Measurements from ENCODE around the gene TRDMT1.

The TRDMT1 gene

DNA sequence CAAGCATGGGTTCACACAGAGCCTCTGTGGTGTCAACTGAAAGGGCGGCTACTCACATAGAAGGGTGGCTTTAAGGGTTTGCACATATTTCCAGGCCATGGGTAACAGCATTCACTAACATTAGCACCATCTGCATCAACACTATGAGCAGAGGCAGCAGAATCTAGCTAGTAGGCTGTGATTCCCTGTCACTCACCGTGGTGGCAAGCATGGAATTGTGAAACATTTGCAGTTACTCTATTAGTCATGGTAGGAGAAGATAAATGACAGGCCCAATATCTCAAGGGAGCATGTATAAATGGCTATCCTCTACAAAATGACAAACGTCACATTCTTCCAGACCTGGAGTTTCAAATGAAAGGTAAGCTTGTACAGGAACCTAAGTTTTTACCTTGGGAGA lies 39.7 kb downstream of the TRDMT1 start:
- H3K4me3 ChIP-seq (ENCODE audit: insufficient read depth, low read depth, low read length, poor library complexity, severe bottlenecking) = no peak overlapping the region
- H3K36me3 ChIP-seq (ENCODE audit: control insufficient read depth, insufficient read depth, low read length) = no peaks in the 10 kb centered on the region
- no peaks in the 10 kb centered on the region for H3K4me1 ChIP-seq (ENCODE audit: control insufficient read depth, insufficient read depth, low read length, poor library complexity, severe bottlenecking)
- DNase-seq = no peak
- H3K9me3 ChIP-seq (ENCODE audit: control insufficient read depth, low read length) = no peaks in the 10 kb centered on the region
- no peaks in the 10 kb centered on the region for H3K27me3 ChIP-seq (replicated peaks; ENCODE audit: control insufficient read depth, insufficient read depth, low read length, poor library complexity, severe bottlenecking)
- no peak overlapping the region for H3K27ac ChIP-seq (ENCODE audit: insufficient read depth, low read length, poor library complexity, severe bottlenecking)

DNA sequence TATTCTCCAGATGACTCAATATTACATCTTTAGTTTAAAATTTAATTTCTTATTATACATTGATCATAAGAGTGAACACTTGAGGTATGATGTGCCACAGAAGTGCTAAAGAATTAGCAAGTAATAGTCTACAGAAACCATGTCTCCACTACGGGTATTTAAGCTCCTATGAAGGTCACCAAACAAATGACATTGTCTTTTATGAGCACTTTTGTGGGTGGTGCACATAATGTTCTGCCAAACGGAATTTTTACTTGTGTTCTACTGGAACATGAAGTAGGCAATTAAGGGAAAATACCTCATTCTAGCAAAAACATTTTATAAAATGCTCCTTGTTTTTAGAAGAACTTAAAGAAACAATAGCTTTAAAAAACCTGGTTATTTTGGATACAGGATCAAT lies 44.4 kb downstream of the TRDMT1 start:
- H3K27me3 ChIP-seq (replicated peaks; ENCODE audit: control insufficient read depth, insufficient read depth, low read length, poor library complexity, severe bottlenecking) = no peaks in the 10 kb centered on the region
- no peak overlapping the region for H3K27ac ChIP-seq (ENCODE audit: insufficient read depth, low read length, poor library complexity, severe bottlenecking)
- H3K9me3 ChIP-seq (ENCODE audit: control insufficient read depth, low read length) = no peaks in the 10 kb centered on the region
- no peak for DNase-seq
- H3K4me1 ChIP-seq (ENCODE audit: control insufficient read depth, insufficient read depth, low read length, poor library complexity, severe bottlenecking) = no peaks in the 10 kb centered on the region
- no peaks in the 10 kb centered on the region for H3K36me3 ChIP-seq (ENCODE audit: control insufficient read depth, insufficient read depth, low read length)
- no peak overlapping the region for H3K4me3 ChIP-seq (ENCODE audit: insufficient read depth, low read depth, low read length, poor library complexity, severe bottlenecking)

DNA sequence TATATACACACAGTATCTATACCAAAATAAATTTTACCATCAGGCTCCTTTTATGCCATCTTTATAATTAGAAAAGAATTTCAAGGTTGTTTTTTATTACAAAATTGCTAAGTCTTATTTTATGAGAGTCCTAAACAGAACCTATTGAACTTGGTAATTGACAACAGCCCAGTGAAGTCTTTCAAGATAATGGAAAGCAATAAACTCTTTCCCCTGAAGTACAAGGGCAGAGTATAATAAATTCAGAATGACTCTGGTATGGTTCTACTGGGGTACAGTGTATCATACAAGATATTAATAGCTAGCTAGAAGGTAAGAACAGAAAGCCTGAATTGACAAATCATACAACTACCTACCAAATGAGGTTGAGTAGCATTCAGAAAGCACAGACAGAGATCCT lies 45.6 kb downstream of the TRDMT1 start:
- no peaks in the 10 kb centered on the region for H3K27me3 ChIP-seq (replicated peaks; ENCODE audit: control insufficient read depth, insufficient read depth, low read length, poor library complexity, severe bottlenecking)
- no peaks in the 10 kb centered on the region for H3K4me1 ChIP-seq (ENCODE audit: control insufficient read depth, insufficient read depth, low read length, poor library complexity, severe bottlenecking)
- no peaks in the 10 kb centered on the region for H3K36me3 ChIP-seq (ENCODE audit: control insufficient read depth, insufficient read depth, low read length)
- no peak overlapping the region for H3K27ac ChIP-seq (ENCODE audit: insufficient read depth, low read length, poor library complexity, severe bottlenecking)
- no peak for DNase-seq
- H3K9me3 ChIP-seq (ENCODE audit: control insufficient read depth, low read length) = no peaks in the 10 kb centered on the region
- no peak overlapping the region for H3K4me3 ChIP-seq (ENCODE audit: insufficient read depth, low read depth, low read length, poor library complexity, severe bottlenecking)

DNA sequence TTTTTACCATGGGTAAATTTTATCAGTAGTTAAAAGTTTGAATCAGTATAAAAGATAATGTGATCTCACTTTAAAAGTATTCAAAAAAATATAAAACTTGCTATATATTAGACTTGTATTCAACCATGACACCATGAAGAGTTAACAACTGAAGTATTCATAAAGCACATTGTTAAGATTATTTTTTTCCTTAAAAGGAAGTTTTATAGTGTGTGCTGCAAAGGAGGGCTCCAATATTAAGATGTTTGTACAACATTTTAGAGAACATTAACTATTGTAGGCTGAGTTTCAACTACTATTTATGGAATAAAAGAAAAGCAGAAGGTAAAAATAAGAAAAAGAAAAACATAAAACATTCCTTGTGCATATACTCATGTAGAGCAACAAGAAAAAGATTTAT lies 47.4 kb downstream of the TRDMT1 start:
- no peaks in the 10 kb centered on the region for H3K9me3 ChIP-seq (ENCODE audit: control insufficient read depth, low read length)
- H3K4me1 ChIP-seq (ENCODE audit: control insufficient read depth, insufficient read depth, low read length, poor library complexity, severe bottlenecking) = no peaks in the 10 kb centered on the region
- no peak overlapping the region for H3K4me3 ChIP-seq (ENCODE audit: insufficient read depth, low read depth, low read length, poor library complexity, severe bottlenecking)
- H3K36me3 ChIP-seq (ENCODE audit: control insufficient read depth, insufficient read depth, low read length) = no peaks in the 10 kb centered on the region
- H3K27ac ChIP-seq (ENCODE audit: insufficient read depth, low read length, poor library complexity, severe bottlenecking) = no peak overlapping the region
- H3K27me3 ChIP-seq (replicated peaks; ENCODE audit: control insufficient read depth, insufficient read depth, low read length, poor library complexity, severe bottlenecking) = no peaks in the 10 kb centered on the region
- no peak for DNase-seq

DNA sequence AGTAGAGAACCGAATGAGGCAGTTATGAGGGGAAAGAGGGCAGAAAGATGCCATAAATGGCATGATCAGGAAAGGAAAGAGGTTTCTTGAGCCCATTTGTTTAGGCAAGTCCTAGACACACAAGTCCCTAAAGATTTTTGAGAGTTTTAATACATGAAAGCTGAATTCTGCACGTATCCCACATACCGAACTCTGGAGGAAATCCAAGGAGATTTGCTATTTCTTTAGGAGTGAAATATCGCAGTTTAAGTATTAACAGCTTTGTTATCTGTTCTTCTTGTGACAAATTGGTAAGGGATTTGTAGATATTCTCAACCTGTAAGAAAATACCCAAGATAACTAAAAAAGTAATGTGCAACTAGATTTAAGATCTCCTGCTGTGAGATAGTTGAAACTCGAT lies 48.2 kb downstream of the TRDMT1 start:
- Histone ChIP-seq H3K27me3 (replicated peaks; ENCODE audit: control insufficient read depth, insufficient read depth, low read length, poor library complexity, severe bottlenecking) (no peaks in the 10 kb centered on the region), H3K4me1 (ENCODE audit: control insufficient read depth, insufficient read depth, low read length, poor library complexity, severe bottlenecking) (no peaks in the 10 kb centered on the region), H3K4me3 (ENCODE audit: insufficient read depth, low read depth, low read length, poor library complexity, severe bottlenecking) (no peak overlapping the region), H3K27ac (ENCODE audit: insufficient read depth, low read length, poor library complexity, severe bottlenecking) (no peak overlapping the region), H3K9me3 (ENCODE audit: control insufficient read depth, low read length) (no peaks in the 10 kb centered on the region), H3K36me3 (ENCODE audit: control insufficient read depth, insufficient read depth, low read length) (no peaks in the 10 kb centered on the region)
- DNase-seq = no peak

DNA sequence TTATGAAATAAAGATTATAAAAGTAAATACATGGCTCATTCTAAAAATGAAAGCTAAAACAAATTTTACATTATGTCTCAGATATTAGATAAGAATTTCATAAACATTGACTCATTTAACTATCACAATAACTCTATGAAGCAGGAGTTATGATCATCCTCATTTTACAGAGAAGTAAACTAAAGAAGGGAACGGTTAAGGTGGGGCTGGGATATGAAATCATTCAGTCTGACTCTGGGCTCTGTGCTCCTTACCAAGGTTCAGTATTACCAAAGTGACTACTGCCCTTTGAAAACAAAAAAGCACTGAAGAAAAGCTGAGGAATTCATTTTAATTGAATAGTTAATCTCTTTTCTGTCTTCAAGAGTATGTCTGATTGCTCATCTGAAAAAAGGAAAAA lies 49.8 kb downstream of the TRDMT1 start:
- H3K9me3 ChIP-seq (ENCODE audit: control insufficient read depth, low read length) = no peaks in the 10 kb centered on the region
- no peak for DNase-seq
- H3K36me3 ChIP-seq (ENCODE audit: control insufficient read depth, insufficient read depth, low read length) = no peaks in the 10 kb centered on the region

DNA sequence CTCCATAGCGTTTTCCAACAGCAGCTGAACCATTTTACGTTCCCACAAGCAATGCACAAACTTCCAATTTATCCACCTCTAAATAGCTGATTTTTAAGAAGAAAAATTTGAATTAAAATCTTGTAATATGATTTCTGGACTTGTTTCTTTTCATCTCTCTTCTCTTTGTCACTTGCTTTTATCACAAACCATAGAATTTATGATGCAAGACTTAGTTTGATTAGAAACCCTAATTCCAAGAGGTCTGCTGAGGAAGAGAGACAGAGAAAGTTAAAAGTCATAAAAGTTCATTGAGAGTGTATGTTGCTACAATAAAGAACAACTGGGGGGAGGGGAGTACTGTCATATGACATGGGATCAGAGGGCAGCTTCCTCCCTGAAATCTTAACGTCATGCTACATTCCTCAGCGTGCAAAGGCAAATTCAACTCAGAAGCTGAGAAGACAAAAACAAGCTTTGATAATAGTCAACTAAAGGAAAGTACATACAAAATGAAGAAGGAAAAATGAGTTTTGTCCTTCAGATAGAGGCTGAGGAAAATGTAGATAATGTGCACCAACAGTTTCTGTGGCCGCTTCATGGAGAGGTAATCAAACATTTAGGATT lies 53.5 kb downstream of the TRDMT1 start:
- Histone ChIP-seq H3K4me3 (ENCODE audit: insufficient read depth, low read depth, low read length, poor library complexity, severe bottlenecking) (no peak overlapping the region), H3K9me3 (ENCODE audit: control insufficient read depth, low read length) (no peaks in the 10 kb centered on the region), H3K27me3 (replicated peaks; ENCODE audit: control insufficient read depth, insufficient read depth, low read length, poor library complexity, severe bottlenecking) (no peaks in the 10 kb centered on the region), H3K27ac (ENCODE audit: insufficient read depth, low read length, poor library complexity, severe bottlenecking) (no peak overlapping the region), H3K36me3 (ENCODE audit: control insufficient read depth, insufficient read depth, low read length) (no peaks in the 10 kb centered on the region), H3K4me1 (ENCODE audit: control insufficient read depth, insufficient read depth, low read length, poor library complexity, severe bottlenecking) (no peaks in the 10 kb centered on the region)
- DNase-seq = no peak

More for the DNA sequence above, 49.8 kb downstream of the TRDMT1 start:
- no peaks in the 10 kb centered on the region for H3K4me1 ChIP-seq (ENCODE audit: control insufficient read depth, insufficient read depth, low read length, poor library complexity, severe bottlenecking)
- no peak overlapping the region for H3K27ac ChIP-seq (ENCODE audit: insufficient read depth, low read length, poor library complexity, severe bottlenecking)
- H3K4me3 ChIP-seq (ENCODE audit: insufficient read depth, low read depth, low read length, poor library complexity, severe bottlenecking) = no peak overlapping the region
- H3K27me3 ChIP-seq (replicated peaks; ENCODE audit: control insufficient read depth, insufficient read depth, low read length, poor library complexity, severe bottlenecking) = no peaks in the 10 kb centered on the region

DNA sequence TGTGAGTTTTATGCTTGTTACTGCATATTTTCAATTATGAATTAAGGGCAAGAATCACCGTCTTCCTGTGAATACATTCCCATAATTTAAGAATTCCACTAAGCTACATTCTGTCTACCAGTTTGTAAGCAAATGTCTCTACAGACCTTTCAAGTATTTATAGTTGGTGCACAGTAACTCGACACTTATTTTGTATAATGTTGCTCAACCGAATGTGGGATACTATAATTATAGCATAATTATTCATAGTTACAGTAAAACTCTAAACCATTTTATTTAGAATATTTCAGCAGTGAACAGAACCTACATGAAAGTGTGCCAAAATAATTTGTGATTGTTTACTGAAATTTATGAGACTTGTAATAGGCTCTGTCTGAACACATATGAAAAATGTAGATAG lies 54.6 kb downstream of the TRDMT1 start:
- H3K4me3 ChIP-seq (ENCODE audit: insufficient read depth, low read depth, low read length, poor library complexity, severe bottlenecking) = no peak overlapping the region

DNA sequence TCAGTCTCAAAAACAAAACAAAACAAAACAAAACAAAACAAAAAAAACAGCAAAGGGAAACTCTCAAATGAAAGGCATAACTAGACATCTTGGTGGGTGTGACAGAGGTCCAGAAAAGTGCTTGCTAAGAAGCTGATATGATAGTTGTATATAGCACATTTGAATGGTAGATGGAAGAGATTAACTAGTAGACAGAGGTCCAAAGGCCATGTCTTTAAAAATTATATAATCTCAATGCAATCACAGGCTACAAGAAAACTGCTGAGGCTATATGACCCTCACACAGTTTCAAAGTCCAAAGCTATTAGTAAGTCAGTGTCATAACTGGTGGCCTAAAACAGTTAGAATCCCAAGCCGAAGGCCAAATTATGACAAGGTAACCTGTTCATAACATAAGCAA lies 56.2 kb downstream of the TRDMT1 start:
- no peak for DNase-seq
- Histone ChIP-seq H3K36me3 (ENCODE audit: control insufficient read depth, insufficient read depth, low read length) (no peaks in the 10 kb centered on the region), H3K4me1 (ENCODE audit: control insufficient read depth, insufficient read depth, low read length, poor library complexity, severe bottlenecking) (no peaks in the 10 kb centered on the region), H3K27ac (ENCODE audit: insufficient read depth, low read length, poor library complexity, severe bottlenecking) (no peak overlapping the region), H3K4me3 (ENCODE audit: insufficient read depth, low read depth, low read length, poor library complexity, severe bottlenecking) (no peak overlapping the region), H3K27me3 (replicated peaks; ENCODE audit: control insufficient read depth, insufficient read depth, low read length, poor library complexity, severe bottlenecking) (no peaks in the 10 kb centered on the region), H3K9me3 (ENCODE audit: control insufficient read depth, low read length) (no peaks in the 10 kb centered on the region)

More for the DNA sequence above, 54.6 kb downstream of the TRDMT1 start:
- no peak for DNase-seq
- H3K4me1 ChIP-seq (ENCODE audit: control insufficient read depth, insufficient read depth, low read length, poor library complexity, severe bottlenecking) = no peaks in the 10 kb centered on the region
- no peaks in the 10 kb centered on the region for H3K27me3 ChIP-seq (replicated peaks; ENCODE audit: control insufficient read depth, insufficient read depth, low read length, poor library complexity, severe bottlenecking)
- H3K9me3 ChIP-seq (ENCODE audit: control insufficient read depth, low read length) = no peaks in the 10 kb centered on the region
- H3K27ac ChIP-seq (ENCODE audit: insufficient read depth, low read length, poor library complexity, severe bottlenecking) = no peak overlapping the region
- H3K36me3 ChIP-seq (ENCODE audit: control insufficient read depth, insufficient read depth, low read length) = no peaks in the 10 kb centered on the region

DNA sequence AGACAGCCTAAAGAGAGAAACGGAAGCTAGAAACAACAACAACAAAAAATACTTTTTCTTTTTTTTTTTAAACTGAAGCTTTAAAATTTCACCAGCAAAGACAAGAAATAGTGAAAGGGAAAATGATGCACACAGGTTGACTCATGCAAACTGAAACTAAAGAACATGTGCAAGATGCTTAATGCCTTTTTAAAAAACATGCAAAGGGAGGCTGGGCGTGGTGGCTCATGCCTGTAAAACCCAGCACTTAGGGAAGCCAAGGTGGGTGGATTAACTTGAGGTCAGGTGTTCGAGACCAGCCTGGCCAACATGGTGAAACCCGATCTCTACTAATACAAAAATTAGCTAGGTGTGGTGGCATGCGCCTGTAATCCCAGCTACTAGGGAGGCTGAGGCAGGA lies 56.7 kb downstream of the TRDMT1 start:
- H3K36me3 ChIP-seq (ENCODE audit: control insufficient read depth, insufficient read depth, low read length) = no peaks in the 10 kb centered on the region
- no peak for DNase-seq
- H3K27me3 ChIP-seq (replicated peaks; ENCODE audit: control insufficient read depth, insufficient read depth, low read length, poor library complexity, severe bottlenecking) = no peaks in the 10 kb centered on the region
- no peak overlapping the region for H3K27ac ChIP-seq (ENCODE audit: insufficient read depth, low read length, poor library complexity, severe bottlenecking)
- H3K4me3 ChIP-seq (ENCODE audit: insufficient read depth, low read depth, low read length, poor library complexity, severe bottlenecking) = no peak overlapping the region
- no peaks in the 10 kb centered on the region for H3K9me3 ChIP-seq (ENCODE audit: control insufficient read depth, low read length)
- H3K4me1 ChIP-seq (ENCODE audit: control insufficient read depth, insufficient read depth, low read length, poor library complexity, severe bottlenecking) = no peaks in the 10 kb centered on the region
